HL-60 (cell line): ENCODE results near the gene ENOX1.

Source experiments
- DNase-seq, 2 experiments: peaks; one replicate each; pipeline ENCODE4 v3.0.0-alpha.2; 2010 to 2020; ENCODE audit warnings: low read depth in 1 of 2, low spot score in 1 of 2
- H3K27ac ChIP-seq: fragments of 250-450 bp; sonication (Bioruptor Pico); replicated peaks from 2 replicates; pipeline ENCODE4 v1.5.1; 2020; ENCODE audit warnings: mild to moderate bottlenecking, moderate library complexity
- H3K27me3 ChIP-seq: fragments of 250-450 bp; sonication (Bioruptor Pico); 2 replicates; pipeline ENCODE4 v1.5.1; 2021; ENCODE audit warnings: mild to moderate bottlenecking, moderate library complexity; ENCODE audit not compliant: insufficient read depth, poor library complexity, severe bottlenecking
- H3K4me3 ChIP-seq: replicated peaks from 2 replicates; pipeline ENCODE4 v1.5.1; 2011; ENCODE audit warnings: mild to moderate bottlenecking, control low read depth, low read length; ENCODE audit not compliant: insufficient read depth
- GABPA ChIP-seq: IDR thresholded peaks from 2 replicates; pipeline ENCODE4 v1.6.1; 2012; ENCODE audit warnings: low read depth
- POLR2AphosphoS5 ChIP-seq: IDR thresholded peaks from 2 replicates; pipeline ENCODE4 v1.6.1; 2012; ENCODE audit warnings: low read depth
- SPI1 ChIP-seq: IDR thresholded peaks from 2 replicates; pipeline ENCODE4 v1.6.1; 2012; ENCODE audit warnings: low read depth, mild to moderate bottlenecking, borderline replicate concordance
- TF ChIP-seq, protein P1 (sequence below): IDR thresholded peaks from one replicate; pipeline ENCODE4 v1.5.1; 2011; ENCODE audit warnings: low read length, control low read depth, inconsistent platforms; ENCODE audit not compliant: insufficient read depth
- TF ChIP-seq, protein P2 (sequence below): IDR thresholded peaks from 2 replicates; pipeline ENCODE4 v1.6.1; 2012; ENCODE audit warnings: low read depth; ENCODE audit not compliant: insufficient replicate concordance

Gene ENOX1

DNA sequence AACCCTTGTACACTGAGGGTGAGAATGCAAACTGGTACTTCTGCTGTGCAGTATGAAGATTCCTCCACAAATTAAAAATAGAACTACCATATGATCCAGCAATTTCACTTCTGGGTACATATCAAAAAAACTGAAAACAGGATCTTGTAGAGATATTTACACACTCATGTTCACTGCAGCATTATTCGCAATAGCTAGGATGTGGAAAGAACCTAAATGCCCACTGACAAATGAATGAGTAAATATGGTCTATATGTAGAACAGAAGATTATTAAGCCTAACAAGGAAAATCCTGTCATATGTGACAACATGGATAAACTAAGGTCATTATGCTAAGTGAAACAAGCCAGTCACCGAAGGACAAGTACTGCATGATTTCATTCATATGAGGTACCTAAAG, 304.7 kb downstream of the ENOX1 start:
- Histone ChIP-seq H3K4me3 (no peak overlapping the region), H3K27ac (no peak overlapping the region), H3K27me3 (no peaks in the 10 kb centered on the region)
- no peak for DNase-seq
- TF ChIP-seq SPI1 (no peak), GABPA (no peak), POLR2AphosphoS5 (no peak)
- TF ChIP-seq, protein P1, sequence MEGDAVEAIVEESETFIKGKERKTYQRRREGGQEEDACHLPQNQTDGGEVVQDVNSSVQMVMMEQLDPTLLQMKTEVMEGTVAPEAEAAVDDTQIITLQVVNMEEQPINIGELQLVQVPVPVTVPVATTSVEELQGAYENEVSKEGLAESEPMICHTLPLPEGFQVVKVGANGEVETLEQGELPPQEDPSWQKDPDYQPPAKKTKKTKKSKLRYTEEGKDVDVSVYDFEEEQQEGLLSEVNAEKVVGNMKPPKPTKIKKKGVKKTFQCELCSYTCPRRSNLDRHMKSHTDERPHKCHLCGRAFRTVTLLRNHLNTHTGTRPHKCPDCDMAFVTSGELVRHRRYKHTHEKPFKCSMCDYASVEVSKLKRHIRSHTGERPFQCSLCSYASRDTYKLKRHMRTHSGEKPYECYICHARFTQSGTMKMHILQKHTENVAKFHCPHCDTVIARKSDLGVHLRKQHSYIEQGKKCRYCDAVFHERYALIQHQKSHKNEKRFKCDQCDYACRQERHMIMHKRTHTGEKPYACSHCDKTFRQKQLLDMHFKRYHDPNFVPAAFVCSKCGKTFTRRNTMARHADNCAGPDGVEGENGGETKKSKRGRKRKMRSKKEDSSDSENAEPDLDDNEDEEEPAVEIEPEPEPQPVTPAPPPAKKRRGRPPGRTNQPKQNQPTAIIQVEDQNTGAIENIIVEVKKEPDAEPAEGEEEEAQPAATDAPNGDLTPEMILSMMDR: no peak
- TF ChIP-seq, protein P2, sequence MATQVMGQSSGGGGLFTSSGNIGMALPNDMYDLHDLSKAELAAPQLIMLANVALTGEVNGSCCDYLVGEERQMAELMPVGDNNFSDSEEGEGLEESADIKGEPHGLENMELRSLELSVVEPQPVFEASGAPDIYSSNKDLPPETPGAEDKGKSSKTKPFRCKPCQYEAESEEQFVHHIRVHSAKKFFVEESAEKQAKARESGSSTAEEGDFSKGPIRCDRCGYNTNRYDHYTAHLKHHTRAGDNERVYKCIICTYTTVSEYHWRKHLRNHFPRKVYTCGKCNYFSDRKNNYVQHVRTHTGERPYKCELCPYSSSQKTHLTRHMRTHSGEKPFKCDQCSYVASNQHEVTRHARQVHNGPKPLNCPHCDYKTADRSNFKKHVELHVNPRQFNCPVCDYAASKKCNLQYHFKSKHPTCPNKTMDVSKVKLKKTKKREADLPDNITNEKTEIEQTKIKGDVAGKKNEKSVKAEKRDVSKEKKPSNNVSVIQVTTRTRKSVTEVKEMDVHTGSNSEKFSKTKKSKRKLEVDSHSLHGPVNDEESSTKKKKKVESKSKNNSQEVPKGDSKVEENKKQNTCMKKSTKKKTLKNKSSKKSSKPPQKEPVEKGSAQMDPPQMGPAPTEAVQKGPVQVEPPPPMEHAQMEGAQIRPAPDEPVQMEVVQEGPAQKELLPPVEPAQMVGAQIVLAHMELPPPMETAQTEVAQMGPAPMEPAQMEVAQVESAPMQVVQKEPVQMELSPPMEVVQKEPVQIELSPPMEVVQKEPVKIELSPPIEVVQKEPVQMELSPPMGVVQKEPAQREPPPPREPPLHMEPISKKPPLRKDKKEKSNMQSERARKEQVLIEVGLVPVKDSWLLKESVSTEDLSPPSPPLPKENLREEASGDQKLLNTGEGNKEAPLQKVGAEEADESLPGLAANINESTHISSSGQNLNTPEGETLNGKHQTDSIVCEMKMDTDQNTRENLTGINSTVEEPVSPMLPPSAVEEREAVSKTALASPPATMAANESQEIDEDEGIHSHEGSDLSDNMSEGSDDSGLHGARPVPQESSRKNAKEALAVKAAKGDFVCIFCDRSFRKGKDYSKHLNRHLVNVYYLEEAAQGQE: no peak

DNA sequence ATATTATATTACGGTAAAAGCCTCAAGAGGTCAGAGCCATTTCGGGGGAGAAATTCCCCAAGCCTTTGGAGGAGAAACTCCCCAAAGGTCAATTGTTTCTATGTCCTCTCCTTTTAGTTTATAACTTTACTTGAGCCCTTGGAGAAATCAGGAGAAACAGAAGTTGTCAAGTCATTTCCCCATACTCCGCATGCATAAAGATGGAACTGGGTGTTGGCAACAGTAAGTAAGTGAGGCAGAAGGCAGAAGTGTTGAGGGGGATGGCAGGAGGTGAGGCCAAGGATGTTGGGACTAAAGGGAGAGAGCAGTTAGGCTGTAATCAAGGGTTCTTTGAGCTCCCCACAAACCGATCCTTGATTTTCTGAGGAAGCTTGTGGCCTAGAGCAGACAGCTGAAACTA, 307.9 kb downstream of the ENOX1 start:
- TF ChIP-seq, protein P1: no peak
- no peak for TF ChIP-seq POLR2AphosphoS5
- TF ChIP-seq GABPA: no peak
- no peak for TF ChIP-seq SPI1
- TF ChIP-seq, protein P2: no peak

DNA sequence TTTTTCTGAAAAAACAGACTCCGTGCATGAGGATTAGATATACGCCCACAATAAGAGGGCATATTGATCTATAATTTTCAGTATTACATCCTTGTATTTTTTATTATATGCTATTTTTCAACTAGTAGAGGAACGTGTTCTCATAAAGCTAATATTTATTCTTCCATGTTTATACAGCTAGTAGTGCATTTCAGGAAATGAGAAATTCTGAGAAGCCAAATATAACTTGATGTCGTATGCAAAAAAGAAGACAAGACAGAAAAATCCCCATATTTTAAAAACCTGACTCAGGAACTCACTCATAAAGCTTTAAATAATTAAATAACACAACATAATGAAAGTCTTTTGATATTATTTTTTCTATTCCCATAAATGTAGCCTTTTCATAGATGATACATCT, 308.6 kb downstream of the ENOX1 start:
- DNase-seq: no peak
- TF ChIP-seq GABPA (no peak), POLR2AphosphoS5 (no peak), SPI1 (no peak)
- TF ChIP-seq, protein P1: no peak
- TF ChIP-seq, protein P2: no peak
- H3K27me3 ChIP-seq: peaks cover 4% of the 10 kb centered on the region
- no peak overlapping the region for H3K4me3 ChIP-seq
- no peak overlapping the region for H3K27ac ChIP-seq

More for the DNA sequence above, 307.9 kb downstream of the ENOX1 start:
- H3K27me3 ChIP-seq: peaks cover 4% of the 10 kb centered on the region
- DNase-seq: no peak
- no peak overlapping the region for H3K27ac ChIP-seq
- H3K4me3 ChIP-seq: no peak overlapping the region
